Stimulated activated CD8-positive, alpha-beta memory T cell treated with anti-CD3 and anti-CD28 coated beads, Interleukin-2, amount 100 ng/mL, for 1 hour (primary cell): ENCODE results near the gene TPPP.
A peak's percentile ranks its signal among the peaks of the same experiment; 100 is the strongest.
"Not testable (repeated sequence)": the region's sequence is repeated elsewhere in the genome, so short reads cannot be mapped to it uniquely, and the experiment has no call there.

Experiments
- DNase-seq, 2 donors: peaks; one replicate each; pipeline ENCODE4 v3.0.0-alpha.2; 2020; ENCODE audit warnings: low read depth in 2 of 2

Gene TPPP

DNA sequence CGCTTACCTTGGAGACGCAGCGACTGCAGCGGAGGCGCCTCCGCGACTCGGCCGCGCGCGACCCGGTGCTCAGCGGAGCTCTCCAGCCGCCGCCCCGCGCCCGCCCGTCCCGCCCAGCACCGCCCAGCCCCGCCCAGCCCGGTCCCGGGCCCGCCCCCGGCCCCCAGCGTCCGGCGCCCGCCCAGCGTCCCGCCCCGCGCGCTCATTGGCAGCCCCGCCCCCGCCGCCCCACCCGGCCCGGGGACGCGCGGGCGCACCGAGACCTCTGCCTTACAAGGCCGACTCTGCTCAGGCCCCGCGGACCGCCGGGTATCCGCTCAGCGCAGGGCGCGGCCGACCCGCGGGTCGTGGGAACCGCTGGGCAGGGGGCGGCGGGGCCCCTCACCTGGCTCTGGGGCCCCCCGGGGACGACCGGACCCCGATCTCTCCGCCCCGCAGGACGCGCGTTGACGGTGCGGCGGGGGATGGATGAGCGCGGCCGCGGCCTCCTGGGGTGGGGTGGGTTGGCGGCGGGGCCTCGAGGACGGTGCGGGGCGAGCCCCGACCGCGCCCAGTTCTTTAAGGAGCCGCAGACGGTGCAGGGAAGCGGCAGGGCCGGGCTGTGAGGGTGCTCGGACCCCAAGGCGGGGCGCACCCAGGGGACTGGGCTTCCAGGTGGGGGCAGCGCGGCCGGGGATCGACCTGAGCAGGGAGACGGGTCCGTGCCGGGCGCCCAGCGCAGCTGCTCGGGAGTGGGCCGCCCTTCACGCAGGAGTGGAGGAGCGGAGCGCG is at the start of gene TPPP:
TPPP (minus strand) TSS at position 82 of the 771 bp plus-strand sequence. CDS start 15,292 bp downstream, outside the sequence.
- peak; percentile 58 to 69 for DNase-seq

GRCh38 chr5:742276-742675 is 49.1 kb upstream of the TPPP start:
- not testable (repeated sequence) for DNase-seq

DNA sequence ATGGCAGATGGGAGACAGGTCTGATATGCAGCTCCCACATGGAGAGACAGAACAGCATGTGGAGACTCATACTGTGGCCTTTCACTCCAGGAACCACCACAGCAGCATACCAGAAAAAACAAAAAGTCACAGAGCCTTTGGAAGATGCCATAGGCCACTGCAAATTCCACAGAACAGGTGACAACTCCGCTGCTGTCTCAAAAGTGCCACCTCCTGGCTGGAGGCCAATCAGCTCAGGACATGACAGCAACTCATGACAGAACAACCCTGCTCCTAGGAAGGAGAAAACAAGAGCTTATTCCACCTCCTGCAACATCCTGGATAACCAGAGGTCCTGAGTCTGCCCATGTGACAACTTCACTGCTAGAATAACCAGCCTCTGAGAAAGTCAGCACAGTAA is 41.0 kb upstream of the TPPP start:
- not testable (repeated sequence) for DNase-seq

DNA sequence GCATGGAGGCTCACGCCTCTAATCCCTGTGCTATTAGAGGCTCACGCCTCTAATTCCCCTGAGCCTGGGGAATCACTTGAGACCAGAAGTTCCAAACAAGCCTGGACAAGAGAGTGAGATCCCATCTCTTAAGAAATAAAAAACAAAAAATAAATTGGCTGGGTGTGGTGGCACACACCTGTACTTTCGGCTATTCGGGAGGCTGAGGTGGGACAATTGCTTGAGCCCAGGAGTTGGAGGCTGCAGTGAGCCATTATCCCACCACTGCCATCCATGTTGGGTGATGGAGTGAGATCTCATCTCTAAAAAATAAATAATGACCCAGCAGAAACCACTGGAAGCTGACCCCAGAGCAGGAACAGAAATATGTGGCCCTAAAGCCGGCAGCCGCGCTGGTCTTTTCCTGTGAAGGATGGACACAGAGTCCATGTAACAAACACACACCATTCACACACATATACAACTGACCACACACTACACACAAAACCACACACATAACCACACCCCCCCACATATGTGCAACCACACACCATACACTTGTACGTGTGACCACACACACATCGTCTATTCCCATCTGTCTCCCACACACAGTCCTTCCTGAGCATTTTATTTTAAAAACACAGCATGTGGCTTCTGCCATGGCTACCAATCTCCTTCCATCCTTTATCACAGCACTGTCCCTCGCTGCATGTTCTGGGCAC is 39.8 kb upstream of the TPPP start:
- not testable (repeated sequence) for DNase-seq

DNA sequence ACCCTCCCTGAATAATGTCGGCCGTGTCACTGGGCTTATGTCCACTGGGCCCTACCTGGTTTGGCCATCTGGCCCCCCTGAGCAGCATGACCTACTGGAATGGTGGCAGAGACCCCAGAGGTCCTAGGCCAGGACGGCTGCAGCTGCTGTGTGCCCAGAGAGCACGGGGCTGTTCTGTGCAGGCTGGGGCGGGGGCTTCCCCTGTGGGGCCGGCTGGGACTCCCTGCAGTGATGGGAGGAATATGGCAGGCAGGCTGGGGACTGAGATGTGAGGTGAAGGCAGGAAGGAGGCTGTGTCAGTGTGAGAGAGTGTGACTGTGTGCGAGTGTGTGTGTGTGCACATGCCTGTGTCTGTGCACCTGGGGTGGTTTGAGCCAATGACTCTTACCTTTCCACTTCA is 36.1 kb upstream of the TPPP start:
- not testable (repeated sequence) for DNase-seq

DNA sequence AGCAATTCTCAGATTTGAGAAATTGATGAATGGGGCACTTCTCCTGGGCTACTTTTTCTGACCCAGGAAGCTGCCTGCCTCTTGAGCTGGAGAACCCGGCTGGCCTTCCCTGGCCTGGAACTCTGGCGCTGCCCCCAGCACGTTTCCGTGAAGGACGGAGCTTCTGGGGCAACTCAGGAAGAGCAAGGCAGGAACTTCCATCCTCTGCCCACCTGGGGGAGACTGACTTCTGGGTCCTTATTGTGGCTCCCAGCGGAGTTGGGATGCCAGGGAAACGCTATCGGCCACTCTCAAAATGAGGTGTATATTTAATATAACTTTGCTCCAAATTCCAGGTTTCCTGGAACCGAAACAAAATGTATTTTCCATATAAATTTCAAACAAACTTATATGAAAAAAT is 33.9 kb upstream of the TPPP start:
- DNase-seq: not testable (repeated sequence)

- not testable (repeated sequence) for DNase-seq
These were observed 30.7 kb upstream of the TPPP start for GRCh38 chr5:723865-724264.

GRCh38 chr5:723309-723708 is 30.2 kb upstream of the TPPP start:
- not testable (repeated sequence) for DNase-seq

DNA sequence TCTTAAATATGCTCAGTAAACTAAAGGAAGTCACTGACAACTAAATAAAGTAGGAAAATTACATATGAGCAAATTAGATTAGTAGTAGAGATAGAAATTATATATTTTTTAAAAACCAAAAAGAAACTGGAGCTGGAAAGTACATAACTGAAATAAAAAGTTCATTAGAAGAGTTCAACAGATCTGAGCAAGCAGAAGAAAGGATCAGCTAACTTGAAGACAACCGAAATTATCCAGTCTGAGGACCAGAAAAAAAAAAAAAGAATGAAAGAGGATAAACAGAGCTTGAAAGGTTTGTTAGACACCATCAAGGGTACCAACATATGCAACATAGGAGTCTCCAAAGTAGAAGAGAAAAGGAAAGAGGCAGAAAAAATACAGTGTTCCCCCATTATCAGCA is 26.2 kb upstream of the TPPP start:
- not testable (repeated sequence) for DNase-seq

DNA sequence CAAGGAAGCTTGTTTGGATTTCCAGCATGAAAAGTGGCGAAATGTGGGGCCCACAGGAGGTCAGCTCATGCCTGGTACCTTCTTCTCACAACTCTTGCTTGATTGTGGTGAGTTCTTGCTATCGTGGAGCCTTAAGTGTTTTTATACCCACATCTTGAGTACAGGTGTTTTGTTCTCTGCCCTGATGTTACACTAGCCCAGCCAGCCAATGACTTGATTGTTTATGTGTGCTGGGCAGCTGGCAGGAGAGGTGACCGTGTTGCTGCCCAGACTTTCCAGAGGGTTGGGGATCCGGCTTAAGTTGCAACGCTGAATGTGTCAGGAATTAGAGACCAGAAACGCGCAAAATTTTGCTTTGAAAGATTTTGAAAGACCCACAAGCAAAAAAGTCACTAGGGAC is 24.0 kb upstream of the TPPP start:
- DNase-seq: no peak

GRCh38 chr5:716740-717139 is 23.6 kb upstream of the TPPP start:
- DNase-seq: not testable (repeated sequence)

GRCh38 chr5:715636-716035 is 22.5 kb upstream of the TPPP start:
- not testable (repeated sequence) for DNase-seq

- not testable (repeated sequence) for DNase-seq
These were observed 21.3 kb upstream of the TPPP start for GRCh38 chr5:714215-715118.

DNA sequence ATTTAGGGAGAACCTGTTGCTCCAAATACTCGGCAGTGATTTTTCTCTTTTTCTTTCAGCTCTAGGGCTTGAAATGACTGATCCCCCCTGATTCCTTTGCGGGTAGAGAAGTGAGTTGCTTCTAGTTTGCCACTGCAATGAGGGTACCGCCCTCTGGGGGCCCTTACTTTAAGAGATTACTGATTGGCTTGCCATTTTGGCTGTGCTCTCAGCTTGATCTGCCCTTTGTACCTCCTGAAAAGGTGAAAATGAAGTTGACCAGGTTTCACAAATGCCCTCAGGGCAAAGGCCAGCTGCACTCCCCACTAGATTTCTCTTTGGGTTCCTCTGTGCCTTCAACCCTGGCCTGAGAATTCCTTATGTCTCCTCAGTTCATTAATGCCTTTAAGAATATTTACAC is 20.5 kb upstream of the TPPP start:
- DNase-seq: not testable (repeated sequence)

GRCh38 chr5:708848-709517 is 15.8 kb upstream of the TPPP start:
- not testable (repeated sequence) for DNase-seq

GRCh38 chr5:708374-708773 is 15.2 kb upstream of the TPPP start:
- not testable (repeated sequence) for DNase-seq

GRCh38 chr5:706127-706526 is 13.0 kb upstream of the TPPP start:
- not testable (repeated sequence) for DNase-seq

- not testable (repeated sequence) for DNase-seq
These were observed 3.9 kb upstream of the TPPP start for GRCh38 chr5:696753-697702.

DNA sequence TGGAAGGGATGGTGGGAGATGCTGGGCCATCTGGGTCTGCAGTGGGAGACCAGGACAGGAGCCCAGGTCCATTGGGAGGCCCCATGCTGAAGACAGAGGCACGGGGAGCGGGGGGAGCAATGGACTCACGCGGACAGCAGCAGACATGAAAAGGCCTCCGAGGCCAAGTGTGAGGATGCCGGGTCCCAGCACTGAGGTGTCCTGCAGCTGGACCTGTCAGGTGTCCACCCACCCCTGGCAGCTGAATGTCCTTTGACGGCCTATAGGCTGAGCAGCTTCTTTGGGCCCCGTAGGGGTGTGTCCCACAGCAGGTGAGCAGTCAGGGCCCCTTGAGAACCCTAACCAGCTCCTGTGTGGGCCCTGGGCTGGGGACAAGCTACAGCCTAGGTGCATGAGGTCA is 3.0 kb upstream of the TPPP start:
- not testable (repeated sequence) for DNase-seq

GRCh38 chr5:695475-695874 is 2.3 kb upstream of the TPPP start:
- not testable (repeated sequence) for DNase-seq
